ENCODE measurements around the gene TUT1.
"Not testable (repeated sequence)": the region's sequence is repeated elsewhere in the genome, so short reads cannot be mapped to it uniquely, and the experiment has no call there.

TUT1 gene

DNA sequence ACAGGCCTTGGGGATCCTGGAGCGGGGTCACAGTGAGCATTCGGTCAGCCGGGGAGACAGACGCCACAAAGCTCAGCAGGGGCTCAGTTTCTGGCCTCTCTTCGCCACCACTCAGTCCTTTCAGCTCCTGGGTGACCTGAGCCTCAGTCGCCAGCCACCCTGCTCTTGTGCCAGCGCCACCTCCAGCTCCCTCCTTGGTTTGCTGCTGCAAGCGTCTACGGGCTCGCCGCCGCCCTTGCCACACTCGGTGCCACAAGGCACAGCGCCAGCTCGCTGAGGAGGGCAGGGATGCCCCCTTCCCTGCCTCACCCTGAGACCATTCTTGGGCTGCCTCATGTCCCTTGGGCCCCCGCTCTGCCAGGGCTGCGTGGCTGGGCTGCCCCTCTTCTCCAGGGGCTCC lies 16.2 kb downstream of the TUT1 start:
- no peak for DNase-seq

DNA sequence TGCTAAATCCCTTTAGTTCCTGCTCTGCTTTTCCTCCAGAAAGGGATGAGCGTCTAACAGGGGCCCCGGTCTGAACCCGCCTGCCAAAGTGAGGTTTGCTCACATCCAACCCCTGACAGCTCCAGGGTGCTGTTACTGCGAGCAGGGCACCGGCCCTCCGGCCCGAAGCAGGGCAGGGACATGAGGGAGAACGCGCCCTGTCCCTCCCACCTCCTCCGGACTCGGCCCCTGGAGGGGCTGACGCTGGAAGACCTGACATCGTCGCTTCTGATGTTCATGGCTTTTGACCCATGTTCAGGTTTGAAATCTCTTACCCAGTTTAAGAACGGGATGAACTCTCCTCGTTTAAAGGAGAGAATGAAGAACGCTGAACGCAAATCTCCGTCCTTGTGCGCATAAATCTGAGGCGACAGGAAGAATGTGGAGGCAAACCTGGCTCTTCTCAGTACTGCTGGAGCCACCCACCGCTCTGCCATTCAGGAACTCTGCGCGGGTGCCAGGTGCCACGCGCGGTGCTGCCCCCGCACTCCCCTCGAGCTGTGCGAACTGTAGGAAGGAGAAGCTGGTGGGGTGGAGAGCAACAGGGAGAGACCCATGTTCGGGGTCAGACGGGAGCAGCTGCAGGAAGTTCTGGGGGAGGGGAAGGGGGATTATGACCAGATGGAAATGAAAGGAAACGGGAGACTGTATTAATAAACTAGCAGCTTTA lies 16.8 kb downstream of the TUT1 start:
- peak; percentile 47 for DNase-seq

DNA sequence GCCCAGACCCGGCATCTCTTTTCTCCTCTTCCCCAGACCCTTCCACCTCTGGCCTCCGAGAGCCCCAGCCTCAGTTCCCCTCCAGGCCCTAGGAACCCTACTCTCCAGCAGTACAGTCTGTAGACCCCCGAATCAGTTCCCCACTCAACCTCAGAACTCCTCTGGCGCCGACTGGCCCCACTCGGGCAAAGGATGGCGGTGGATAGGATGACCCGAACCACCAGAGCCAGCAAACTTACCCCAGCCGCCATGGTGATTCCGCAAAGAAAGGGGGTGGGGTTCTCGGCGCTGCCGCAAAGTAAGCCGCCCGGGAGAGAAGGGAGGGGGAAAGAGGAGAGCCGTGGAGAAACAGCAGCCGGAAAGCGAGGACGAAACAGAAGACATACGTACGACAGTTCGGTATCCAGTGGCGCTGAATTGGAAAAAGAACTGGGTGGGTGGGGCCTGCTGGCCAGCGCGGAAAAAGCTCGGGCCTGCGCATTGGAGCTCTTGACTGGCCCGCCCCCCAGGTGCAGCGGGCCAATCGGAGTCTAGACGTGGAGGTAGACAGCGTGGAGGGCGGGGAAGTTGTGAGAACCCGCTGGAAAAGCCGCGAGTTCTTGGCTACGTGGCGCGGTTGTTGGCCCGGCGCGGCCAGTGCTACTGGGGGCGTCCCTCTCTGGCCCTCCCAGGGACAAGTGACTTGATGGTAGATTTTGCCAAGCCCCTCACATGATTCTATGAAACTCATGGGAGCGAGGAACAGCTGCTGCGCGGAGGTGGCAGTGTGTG lies 17.5 kb downstream of the TUT1 start, which contains the start of gene EEF1G:
Gene EEF1G (minus strand): TSS at position 300 of the 771 bp plus-strand sequence. CDS start 49 bp downstream, at position 251.
- DNase-seq = peak; percentile 100

DNA sequence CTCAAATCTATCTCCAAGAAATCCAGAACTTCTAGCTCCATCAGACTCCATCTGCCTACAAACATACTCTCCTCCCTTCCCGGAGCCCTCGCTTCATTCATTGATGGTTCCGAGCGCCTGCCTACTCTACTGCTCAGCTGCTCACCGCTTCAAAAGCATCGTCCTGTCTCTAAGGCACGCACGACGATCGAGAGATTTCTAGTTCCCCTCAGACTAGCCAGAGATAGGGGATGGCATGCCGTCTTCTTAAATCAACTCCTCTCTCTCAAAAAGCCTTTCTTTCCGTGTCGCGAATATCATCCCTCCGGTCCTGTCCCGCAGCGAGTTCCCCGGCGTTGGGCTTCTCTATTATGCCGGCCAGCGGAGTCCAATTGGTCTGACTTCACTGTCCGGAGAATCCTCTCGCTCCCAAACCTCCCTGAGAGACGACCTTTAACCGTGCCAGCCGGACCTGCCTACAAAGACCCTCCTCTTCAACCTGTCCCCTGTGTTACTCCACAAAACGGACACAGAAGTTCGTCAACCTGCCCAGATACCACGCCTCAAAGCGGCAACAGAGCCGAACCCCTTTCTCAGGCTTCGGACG lies 18.2 kb downstream of the TUT1 start:
- DNase-seq = peak; percentile 69

DNA sequence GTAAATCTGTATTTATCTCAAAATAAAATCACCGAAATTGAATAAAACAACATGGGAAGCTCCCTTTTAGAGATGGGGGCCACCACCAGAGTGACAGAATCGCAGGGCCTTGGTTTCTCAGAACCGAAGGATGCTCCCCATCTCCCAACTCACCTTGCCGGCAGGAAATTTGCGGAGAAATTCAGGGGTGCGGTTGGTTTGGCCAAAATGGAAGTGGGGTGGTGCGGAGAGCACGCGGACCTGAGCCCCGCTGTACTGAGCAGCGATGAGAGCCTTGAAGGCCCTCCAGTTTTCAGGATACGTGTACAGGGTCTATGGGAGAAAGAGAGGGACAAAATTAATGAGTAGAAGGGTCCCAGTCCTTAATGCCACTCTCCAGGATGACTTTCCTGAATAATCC lies 18.9 kb downstream of the TUT1 start:
- no peak for DNase-seq

DNA sequence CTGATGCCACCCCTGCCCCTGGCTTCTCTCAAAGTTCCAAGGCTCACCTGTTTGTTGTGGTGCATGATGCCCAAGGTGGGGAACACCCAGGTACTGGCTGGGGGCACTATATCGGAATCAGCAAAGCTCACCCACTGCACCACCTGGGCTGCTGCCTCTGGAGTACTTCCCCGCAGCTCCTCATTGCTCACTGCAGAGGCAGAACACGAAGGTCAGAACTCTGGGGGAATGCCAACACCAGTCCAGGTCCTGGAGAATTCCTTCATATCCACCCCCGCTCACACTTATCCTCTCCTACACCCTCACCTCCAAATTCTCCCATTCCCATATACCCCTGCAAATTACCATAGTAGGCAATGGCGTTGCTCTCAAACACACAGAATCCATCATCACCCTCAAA lies 19.8 kb downstream of the TUT1 start:
- DNase-seq = not testable (repeated sequence)

DNA sequence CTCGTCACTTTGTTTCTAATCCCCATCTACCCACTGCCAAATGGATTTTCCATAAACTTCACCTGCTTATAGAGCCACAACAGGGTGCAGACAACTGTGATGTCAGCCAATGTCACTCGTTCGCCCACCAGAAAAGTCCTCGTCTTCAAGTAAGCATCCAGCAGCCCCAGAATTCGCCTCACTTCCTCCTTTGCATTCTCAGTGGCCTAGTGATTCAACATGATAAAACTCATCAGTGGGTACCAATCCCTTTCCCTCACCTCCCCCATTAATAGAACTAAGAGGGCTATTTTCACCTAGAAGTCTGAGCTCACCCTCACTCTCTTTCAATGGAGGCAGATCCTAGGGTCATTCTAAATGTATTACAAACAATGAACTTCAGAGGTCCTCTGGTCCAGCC lies 20.4 kb downstream of the TUT1 start:
- not testable (repeated sequence) for DNase-seq

DNA sequence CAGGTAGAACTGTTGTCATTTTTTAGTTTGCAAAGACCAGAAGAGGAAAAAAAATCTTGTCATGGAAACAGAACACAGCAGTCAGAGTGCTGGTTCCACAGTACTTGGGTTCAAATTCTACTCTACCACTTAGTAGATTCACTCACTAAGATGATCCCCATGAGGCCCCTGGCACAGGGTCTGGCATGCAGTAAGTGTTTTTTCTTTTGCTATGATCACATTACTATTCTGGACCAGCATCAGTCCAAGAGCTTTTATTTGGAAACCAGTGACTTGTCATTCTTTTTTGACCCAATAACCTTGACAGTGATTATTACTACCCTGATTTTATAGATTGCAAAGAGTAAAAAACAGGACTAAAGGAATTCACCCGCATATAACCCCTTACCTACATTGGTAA lies 21.7 kb downstream of the TUT1 start:
- DNase-seq = no peak

DNA sequence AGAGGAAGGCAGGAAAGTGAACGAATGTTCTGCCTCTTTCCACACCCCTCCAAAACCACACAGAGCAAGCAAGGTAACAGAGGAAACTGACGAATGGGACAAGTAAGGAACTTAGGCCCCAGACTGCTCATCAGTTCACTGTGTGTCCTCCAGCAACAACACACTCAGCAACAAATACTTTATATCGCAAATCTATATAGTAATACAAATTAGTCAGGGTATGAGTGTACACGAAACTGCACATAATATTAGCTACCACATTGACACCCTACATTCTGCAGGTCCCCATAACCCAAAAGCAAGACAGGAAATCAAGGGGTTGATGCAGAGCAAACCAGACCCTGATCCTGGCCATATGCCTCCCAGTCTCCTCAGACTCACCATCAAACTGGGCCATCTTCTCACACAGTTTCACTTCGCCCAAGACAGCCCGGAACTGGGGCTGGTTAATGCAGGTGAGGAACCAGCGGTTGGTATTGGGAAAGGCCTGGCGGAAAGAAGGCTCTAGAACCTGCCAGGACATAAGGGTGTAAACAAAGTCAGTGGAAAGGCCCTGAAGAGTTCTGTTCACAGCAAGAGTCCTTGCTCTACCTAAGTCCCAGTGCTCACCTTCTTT lies 24.2 kb downstream of the TUT1 start:
- no peak for DNase-seq

DNA sequence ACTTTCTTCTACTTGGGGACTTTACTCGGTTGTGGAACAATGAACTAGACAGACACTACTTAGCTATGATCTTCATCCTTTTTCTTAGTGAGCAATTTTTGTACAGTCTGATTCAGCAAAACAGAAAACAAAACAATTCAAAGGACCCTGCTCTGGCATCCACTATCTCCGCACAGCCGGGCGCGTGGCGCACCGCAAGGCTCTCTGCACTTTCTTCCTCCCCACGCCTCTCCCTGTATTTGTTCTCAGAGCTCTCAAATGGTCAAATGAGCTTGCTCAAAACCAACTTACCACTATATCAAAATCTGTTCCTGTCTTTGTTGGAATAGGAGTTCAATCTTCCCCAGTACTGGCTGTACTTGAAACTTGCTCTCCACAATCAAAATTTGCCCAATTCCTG lies 25.1 kb downstream of the TUT1 start:
- no peak for DNase-seq

DNA sequence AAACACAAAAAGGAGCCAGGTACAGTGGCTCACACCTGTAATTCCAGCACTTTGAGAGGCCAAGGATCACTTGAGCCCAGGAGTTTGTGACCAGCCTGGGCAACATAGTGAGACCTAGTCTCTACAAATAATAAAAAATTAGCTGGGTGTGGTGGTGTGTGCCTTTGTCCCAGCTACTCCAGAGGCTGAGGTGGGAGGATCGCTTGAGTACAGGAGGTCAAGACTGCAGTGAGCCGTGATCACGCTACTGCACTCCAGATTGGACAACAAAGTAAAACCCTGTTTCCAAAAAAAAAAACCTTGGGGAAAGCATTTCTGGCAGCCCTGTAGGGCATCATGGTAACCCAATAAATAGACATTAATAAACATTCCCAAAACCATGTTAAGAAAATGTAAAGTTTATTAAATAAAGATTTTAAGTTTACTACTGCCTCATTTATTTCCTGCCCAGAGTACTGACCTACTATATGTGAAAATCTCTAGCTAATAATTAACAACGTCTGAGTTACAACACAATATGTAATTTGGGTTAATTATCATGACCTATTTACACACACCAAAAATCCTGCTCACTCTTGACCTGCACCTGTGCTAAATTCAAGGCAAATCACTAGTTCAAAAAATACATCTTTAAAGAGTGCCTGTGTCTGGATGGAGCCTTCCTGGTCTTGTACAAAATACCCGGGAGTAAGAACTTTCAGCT lies 26.1 kb downstream of the TUT1 start:
- no peak for DNase-seq

DNA sequence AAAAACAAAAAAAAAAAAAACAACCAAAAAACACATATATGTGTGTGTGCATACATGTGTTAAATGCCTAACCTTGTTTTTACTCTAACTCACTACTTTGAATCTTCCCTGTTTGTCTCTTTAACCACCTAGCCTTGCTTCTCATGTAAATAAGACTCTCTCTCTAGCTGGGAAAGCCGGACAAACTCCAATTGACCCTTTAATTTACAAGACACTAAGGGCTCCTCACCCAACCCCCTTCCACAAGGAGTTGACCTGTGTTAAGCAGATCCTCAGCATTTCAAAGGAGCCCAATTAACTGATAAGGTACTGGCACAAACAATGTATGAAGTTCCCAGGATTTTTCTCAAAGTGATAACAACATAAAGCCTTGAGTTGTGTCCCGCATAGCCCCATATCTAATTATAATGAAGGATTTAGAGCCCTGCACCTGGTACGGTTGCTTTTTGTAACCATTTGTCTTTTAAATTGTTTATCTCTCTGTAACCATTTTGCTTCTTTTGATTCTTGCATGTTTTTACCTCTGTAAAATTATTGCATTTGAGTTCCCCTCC lies 29.6 kb downstream of the TUT1 start:
- DNase-seq = not testable (repeated sequence)

DNA sequence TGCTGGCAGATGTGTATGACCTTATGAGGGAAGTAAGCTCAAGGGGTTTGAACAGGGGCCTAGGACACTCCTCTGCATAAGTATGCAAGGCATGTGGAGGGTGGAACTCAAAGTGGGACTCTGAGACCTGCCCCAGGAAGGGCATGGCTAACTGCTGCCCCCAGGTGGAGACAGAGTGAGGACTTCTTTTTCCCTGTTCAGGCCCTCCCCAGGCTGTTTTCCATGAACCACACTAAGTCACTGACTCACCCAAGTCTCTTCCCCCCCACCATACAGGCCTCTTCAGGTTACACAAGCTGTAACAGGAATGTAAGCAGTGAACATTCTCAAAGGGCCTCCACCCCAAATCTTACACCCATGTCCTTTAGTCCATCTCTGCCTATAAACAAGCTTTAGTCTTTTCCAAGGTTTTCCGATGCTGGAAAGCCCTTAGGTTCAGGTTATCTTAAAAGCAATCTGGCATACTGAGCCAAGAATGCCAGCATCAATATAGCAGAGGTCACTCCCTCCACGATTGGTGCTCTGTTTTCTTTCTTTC lies 30.7 kb downstream of the TUT1 start:
- peak; percentile 88 for DNase-seq

DNA sequence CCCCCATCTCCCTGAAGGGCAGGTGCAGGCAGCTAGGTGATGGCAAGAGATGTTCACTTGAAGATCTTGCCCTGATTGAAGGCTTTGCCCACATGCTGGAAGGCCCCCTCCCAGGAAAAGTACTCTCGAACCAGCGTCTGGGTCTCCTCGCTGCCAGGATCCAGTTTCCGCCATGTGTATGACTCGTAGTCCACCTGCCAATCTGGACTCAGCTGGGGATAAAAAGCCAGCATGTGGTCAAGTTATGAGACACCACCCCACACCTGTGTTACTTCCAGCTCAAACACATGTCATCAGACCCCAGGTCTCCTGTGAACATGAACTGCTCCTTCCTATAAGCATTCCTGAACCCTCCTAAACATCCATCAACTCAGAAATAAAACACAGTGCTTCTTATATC lies 31.7 kb downstream of the TUT1 start:
- not testable (repeated sequence) for DNase-seq

DNA sequence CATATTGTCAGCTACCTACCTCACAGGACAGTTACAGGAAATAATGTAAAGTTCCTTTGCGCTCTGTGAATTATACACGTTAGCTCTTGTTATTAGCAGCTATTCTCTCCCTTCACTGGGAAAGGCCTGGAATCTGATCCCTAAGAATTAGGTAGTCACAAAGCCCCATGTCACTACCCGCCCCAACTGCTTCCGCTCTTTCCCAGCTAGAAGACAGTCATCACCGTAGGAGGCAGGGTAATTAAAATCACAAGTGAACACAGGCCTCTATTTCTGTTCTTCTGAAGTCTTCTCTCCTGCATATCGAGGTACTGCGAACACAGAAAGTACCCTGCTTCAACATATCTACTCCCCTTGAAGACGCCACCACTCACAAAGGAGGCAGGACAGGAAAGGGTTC lies 32.1 kb downstream of the TUT1 start:
- DNase-seq = no peak

DNA sequence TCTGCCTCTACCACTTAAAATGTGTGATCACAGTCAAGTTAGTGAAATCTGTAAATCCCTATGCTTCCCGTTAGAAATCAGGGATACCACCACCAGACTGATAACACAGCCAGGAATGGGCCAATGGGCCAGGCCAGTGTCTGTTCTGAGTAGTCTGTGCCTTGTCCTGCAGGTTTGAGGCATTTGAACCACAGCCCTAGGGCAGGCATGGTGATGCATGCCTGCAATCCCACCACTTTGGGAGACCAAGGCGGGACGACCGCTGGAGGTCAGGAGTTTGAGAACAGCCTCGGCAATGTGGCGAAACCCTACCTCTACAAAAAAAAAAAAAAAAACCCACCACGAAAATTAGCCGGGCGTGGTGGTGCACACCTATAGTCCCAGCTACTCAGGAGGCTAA lies 32.7 kb downstream of the TUT1 start:
- DNase-seq = no peak

DNA sequence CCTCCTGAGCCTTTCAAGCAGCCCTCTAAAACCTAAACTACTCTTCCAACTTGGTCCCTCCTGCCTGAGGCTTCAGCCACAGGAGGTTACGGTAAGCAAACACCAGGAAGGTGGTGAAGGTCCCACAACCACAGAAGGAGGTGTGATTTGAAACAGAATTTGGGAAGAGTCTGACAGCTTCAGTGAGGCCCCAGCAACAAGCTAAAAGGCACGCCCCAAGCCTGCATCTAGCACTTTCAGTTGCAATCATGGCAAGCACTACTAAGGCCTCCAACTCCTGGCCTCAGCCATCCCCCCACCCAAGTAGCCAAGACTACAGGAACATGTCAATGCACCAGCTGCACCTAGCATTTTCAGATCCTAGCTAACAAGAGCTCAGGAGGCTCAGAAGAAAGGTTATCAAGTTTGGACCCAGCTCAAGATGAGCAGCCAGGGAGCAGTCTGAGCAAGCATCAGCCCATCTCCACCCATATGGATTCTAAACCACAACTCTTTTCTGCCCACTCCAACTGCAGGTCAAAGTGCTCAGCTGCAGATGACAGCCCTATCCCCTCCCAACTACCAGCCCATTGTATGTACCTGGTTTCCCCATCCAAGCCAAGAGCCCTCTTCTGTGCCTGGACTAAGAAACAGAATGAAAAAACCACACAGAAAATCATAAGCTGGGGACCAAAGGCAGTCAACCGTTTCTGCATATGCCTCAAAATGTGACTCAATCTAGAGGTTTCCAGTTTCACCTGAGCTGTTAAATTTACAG lies 34.3 kb downstream of the TUT1 start:
- DNase-seq = peak; percentile 94

DNA sequence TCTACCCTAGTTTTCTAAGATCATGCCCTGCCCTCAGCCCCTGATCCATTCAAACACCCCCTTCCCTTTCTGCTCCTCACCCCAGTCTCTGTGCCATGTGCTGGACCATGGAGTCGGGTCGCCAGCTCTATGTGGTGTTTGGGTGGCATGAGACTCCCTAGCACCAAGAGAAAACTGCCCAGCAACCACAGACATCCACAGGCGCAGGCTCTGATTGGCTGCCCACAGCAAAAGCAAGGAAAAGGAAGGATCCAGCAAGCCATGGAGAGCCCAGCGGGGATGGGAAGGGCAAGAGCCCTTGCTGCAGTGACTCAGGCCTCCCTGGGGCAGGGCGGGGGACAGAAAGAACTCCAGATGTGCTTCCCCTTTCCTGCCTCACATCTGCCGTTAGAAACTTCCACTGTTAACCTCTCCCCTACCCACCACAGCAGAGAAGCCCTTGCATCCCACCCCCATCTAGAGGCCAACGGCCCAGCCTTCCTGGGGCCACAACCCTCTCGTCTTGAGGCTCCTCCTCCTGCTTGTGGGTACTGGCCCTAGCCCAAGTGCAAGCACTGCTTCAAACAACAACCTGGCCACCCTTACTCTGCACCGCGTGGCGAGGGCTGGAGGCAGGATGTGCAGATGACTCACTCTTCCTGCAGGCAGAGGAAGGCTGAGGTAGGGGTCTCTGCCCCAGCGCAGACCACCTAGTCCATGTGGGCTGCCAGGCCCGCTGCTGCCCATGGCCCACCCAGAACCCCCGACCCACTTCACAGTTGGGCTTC lies 35.0 kb downstream of the TUT1 start:
- DNase-seq = peak; percentile 99

DNA sequence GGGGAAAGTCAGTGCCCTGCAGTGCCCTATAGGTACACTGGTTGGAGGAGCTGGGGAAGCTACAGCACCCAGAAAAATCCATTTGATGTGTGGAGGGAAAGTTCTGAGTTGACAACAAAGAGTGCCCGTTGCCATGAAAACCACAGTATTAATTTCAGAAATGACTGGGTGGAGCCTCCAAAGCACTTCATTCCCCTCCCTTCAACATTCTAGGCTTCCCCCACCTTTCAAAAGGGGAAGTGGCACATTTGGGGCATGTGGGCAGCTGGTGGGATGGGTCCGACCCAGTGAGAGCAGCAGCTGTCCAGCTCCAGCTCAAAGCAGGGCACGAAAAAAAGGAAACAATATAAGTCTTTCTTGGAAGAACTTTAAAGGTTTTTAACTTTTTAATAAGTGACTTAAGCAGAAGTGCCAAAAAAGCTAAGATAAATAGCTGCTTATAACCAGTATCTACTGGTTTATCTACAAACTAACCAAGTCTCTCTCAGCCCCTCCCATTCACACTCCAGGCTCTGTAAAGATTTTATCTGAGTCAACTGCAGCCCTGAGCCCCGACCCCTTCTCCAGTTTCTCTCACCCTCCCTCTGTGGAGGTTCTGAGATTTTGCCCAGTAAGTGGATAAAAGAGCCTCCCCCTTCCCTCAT lies 35.7 kb downstream of the TUT1 start:
- peak; percentile 97 for DNase-seq

Measured in RPMI8226 (cell line).